Activated T-cell treated with anti-CD3 and anti-CD28 coated beads, Interleukin-2, amount 50 U/mL, for 72 hours (primary cell): ENCODE data around the gene DSCAML1. TPM values are rescaled to one million over a fixed set of nuclear protein-coding genes. Genes with fewer than 3 reads are reported as not detected.

ENCODE experiments used
- ATAC-seq, 2 donors: fragments of 150-1000 bp; cut with Tn5 transposase; replicated peaks in 1 of 2; 2 replicates each; pipeline ENCODE4 v1.10.0; 2021; ENCODE audit warnings: moderate library complexity in 2 of 2, mild to moderate bottlenecking in 1 of 2
- DNase-seq, 2 donors: peaks; one replicate each; pipeline ENCODE4 v3.0.0; 2021 to 2022; ENCODE audit warnings: mixed read lengths in 1 of 2
- H3K27ac Mint-ChIP-seq: one replicate; pipeline ENCODE4 v1.8.0; 2022; ENCODE audit warnings: mild to moderate bottlenecking, moderate library complexity, mixed read lengths
- H3K27me3 Mint-ChIP-seq: one replicate; pipeline ENCODE4 v1.8.0; 2022; ENCODE audit warnings: low read depth, mixed read lengths
- H3K36me3 Mint-ChIP-seq, 2 donors: one replicate each; pipeline ENCODE4 v1.8.0; 2022; ENCODE audit warnings: mixed read lengths in 2 of 2, mild to moderate bottlenecking in 1 of 2; ENCODE audit not compliant: insufficient read depth in 2 of 2
- H3K4me1 Mint-ChIP-seq: one replicate; pipeline ENCODE4 v1.8.0; 2022; ENCODE audit warnings: low read depth, mixed read lengths
- H3K4me3 Mint-ChIP-seq, 2 donors: one replicate each; pipeline ENCODE4 v1.8.0; 2022; ENCODE audit warnings: mild to moderate bottlenecking in 2 of 2, mixed read lengths in 2 of 2, moderate library complexity in 2 of 2
- H3K9me3 Mint-ChIP-seq, 2 donors: one replicate each; pipeline ENCODE4 v1.8.0; 2022; ENCODE audit warnings: mixed read lengths in 2 of 2
- total RNA-seq, 2 donors: library from RNA; stranded (reverse); gene quantifications; one replicate each; pipeline ENCODE4 v1.2.3, GENCODE V29; 2022

DSCAML1 gene
- total RNA-seq, 2 donors from 2014 or later, result 1.5 to 2.5 TPM

GRCh38 chr11:117723277-117724024, 73.6 kb downstream of the DSCAML1 start:
- Mint-ChIP-seq H3K36me3 (no peaks in the 10 kb centered on the region), H3K4me3 (no peak overlapping the region), H3K27me3 (peaks cover 6% of the 10 kb centered on the region), H3K27ac (no peak overlapping the region), H3K4me1 (no peaks in the 10 kb centered on the region), H3K9me3 (no peaks in the 10 kb centered on the region)
- DNase-seq (no peak), ATAC-seq (no peak)

GRCh38 chr11:117722082-117722481, 74.9 kb downstream of the DSCAML1 start:
- Mint-ChIP-seq H3K27ac (no peak overlapping the region), H3K36me3 (no peaks in the 10 kb centered on the region), H3K4me3 (no peak overlapping the region), H3K4me1 (no peaks in the 10 kb centered on the region), H3K27me3 (no peaks in the 10 kb centered on the region), H3K9me3 (no peaks in the 10 kb centered on the region)
- ATAC-seq (no peak), DNase-seq (no peak)

GRCh38 chr11:117720061-117720511, 76.9 kb downstream of the DSCAML1 start:
- Mint-ChIP-seq H3K9me3 (no peaks in the 10 kb centered on the region), H3K27ac (no peak overlapping the region), H3K4me1 (no peaks in the 10 kb centered on the region), H3K27me3 (no peaks in the 10 kb centered on the region), H3K4me3 (no peak overlapping the region), H3K36me3 (no peaks in the 10 kb centered on the region)
- ATAC-seq (no peak), DNase-seq (no peak)

- Mint-ChIP-seq H3K4me1 (no peaks in the 10 kb centered on the region), H3K36me3 (no peaks in the 10 kb centered on the region), H3K9me3 (no peaks in the 10 kb centered on the region), H3K27me3 (no peaks in the 10 kb centered on the region), H3K27ac (no peak overlapping the region), H3K4me3 (no peak overlapping the region)
- no peak for DNase-seq
- no peak for ATAC-seq
These were observed 77.5 kb downstream of the DSCAML1 start for GRCh38 chr11:117719480-117719879.

GRCh38 chr11:117717485-117718314, 79.3 kb downstream of the DSCAML1 start:
- Mint-ChIP-seq H3K4me3 (no peak overlapping the region), H3K27me3 (no peaks in the 10 kb centered on the region), H3K4me1 (no peaks in the 10 kb centered on the region), H3K9me3 (no peaks in the 10 kb centered on the region), H3K36me3 (no peaks in the 10 kb centered on the region), H3K27ac (no peak overlapping the region)
- ATAC-seq (no peak), DNase-seq (no peak)

GRCh38 chr11:117716521-117717440, 80.2 kb downstream of the DSCAML1 start:
- DNase-seq (no peak), ATAC-seq (no peak)
- Mint-ChIP-seq H3K27me3 (no peaks in the 10 kb centered on the region), H3K36me3 (no peaks in the 10 kb centered on the region), H3K4me1 (no peaks in the 10 kb centered on the region), H3K27ac (no peak overlapping the region), H3K9me3 (no peaks in the 10 kb centered on the region), H3K4me3 (no peak overlapping the region)

GRCh38 chr11:117715801-117716200, 81.2 kb downstream of the DSCAML1 start:
- no peaks in the 10 kb centered on the region for H3K4me1 Mint-ChIP-seq
- H3K9me3 Mint-ChIP-seq, result no peaks in the 10 kb centered on the region
- no peak overlapping the region for H3K4me3 Mint-ChIP-seq
- H3K27me3 Mint-ChIP-seq, result no peaks in the 10 kb centered on the region
- DNase-seq, result no peak
- ATAC-seq, result no peak
- no peaks in the 10 kb centered on the region for H3K36me3 Mint-ChIP-seq
- no peak overlapping the region for H3K27ac Mint-ChIP-seq

- H3K4me3 Mint-ChIP-seq, result no peak overlapping the region
- H3K27ac Mint-ChIP-seq, result no peak overlapping the region
- no peaks in the 10 kb centered on the region for H3K4me1 Mint-ChIP-seq
- no peaks in the 10 kb centered on the region for H3K27me3 Mint-ChIP-seq
- H3K36me3 Mint-ChIP-seq, result no peaks in the 10 kb centered on the region
- ATAC-seq (no peak), DNase-seq (no peak)
- no peaks in the 10 kb centered on the region for H3K9me3 Mint-ChIP-seq
These were observed 83.5 kb downstream of the DSCAML1 start for GRCh38 chr11:117713538-117713991.

GRCh38 chr11:117712530-117712929, 84.5 kb downstream of the DSCAML1 start:
- Mint-ChIP-seq H3K4me3 (no peak overlapping the region), H3K9me3 (no peaks in the 10 kb centered on the region)
- DNase-seq, result no peak

GRCh38 chr11:117711331-117711730, 85.7 kb downstream of the DSCAML1 start:
- Mint-ChIP-seq H3K36me3 (no peaks in the 10 kb centered on the region), H3K9me3 (no peaks in the 10 kb centered on the region), H3K4me3 (no peak overlapping the region), H3K27me3 (peaks cover 8% of the 10 kb centered on the region), H3K4me1 (no peaks in the 10 kb centered on the region), H3K27ac (no peak overlapping the region)
- DNase-seq, result no peak
- ATAC-seq, result no peak

More at GRCh38 chr11:117712530-117712929, 84.5 kb downstream of the DSCAML1 start:
- Mint-ChIP-seq H3K27me3 (peaks cover 8% of the 10 kb centered on the region), H3K27ac (no peak overlapping the region), H3K4me1 (no peaks in the 10 kb centered on the region), H3K36me3 (no peaks in the 10 kb centered on the region)
- no peak for ATAC-seq

- H3K4me3 Mint-ChIP-seq, result no peak overlapping the region
- H3K27me3 Mint-ChIP-seq, result peaks cover 8% of the 10 kb centered on the region
- H3K9me3 Mint-ChIP-seq, result no peaks in the 10 kb centered on the region
- DNase-seq (no peak), ATAC-seq (no peak)
- H3K36me3 Mint-ChIP-seq, result no peaks in the 10 kb centered on the region
- no peaks in the 10 kb centered on the region for H3K4me1 Mint-ChIP-seq
- no peak overlapping the region for H3K27ac Mint-ChIP-seq
These were observed 86.8 kb downstream of the DSCAML1 start for GRCh38 chr11:117710211-117710610.

GRCh38 chr11:117706322-117706814, 90.6 kb downstream of the DSCAML1 start:
- H3K4me3 Mint-ChIP-seq, result no peak overlapping the region
- ATAC-seq, result no peak
- H3K9me3 Mint-ChIP-seq, result no peaks in the 10 kb centered on the region
- peaks cover 7% of the 10 kb centered on the region for H3K4me1 Mint-ChIP-seq
- no peak for DNase-seq
- H3K36me3 Mint-ChIP-seq, result no peaks in the 10 kb centered on the region
- H3K27ac Mint-ChIP-seq, result no peak overlapping the region
- H3K27me3 Mint-ChIP-seq, result peaks cover 29% of the 10 kb centered on the region
